Calu3 (cell line): ENCODE measurements around the gene CAV3. TPM values are rescaled to one million over a fixed set of nuclear protein-coding genes. Genes with fewer than 3 reads are reported as not detected.

ENCODE experiments used
- BruUV-seq: library from RNA; stranded (reverse); fragments of 400-500 nt; replicated peaks from 2 replicates; lab custom pipeline; 2021; lab: Mats Ljungman, UMichigan
- CTCF ChIA-PET: fragments of 300-600 bp; sonication (Branson Sonifier 250); formaldehyde crosslinking; loops from one replicate; lab custom pipeline; 2022; ENCODE audit warnings: antibody characterized with exemption; lab: Charles Lee
- DNase-seq: peaks from one replicate; pipeline ENCODE4 v3.0.0; 2022
- H3K27ac Mint-ChIP-seq: one replicate; pipeline ENCODE4 v1.8.0; 2022; ENCODE audit warnings: mixed read lengths; ENCODE audit not compliant: unreplicated experiment
- H3K27me3 Mint-ChIP-seq: one replicate; pipeline ENCODE4 v1.8.0; 2022; ENCODE audit warnings: mixed read lengths; ENCODE audit not compliant: unreplicated experiment
- H3K36me3 Mint-ChIP-seq: one replicate; pipeline ENCODE4 v1.8.0; 2022; ENCODE audit warnings: mild to moderate bottlenecking, moderate library complexity, mixed read lengths; ENCODE audit not compliant: insufficient read depth, unreplicated experiment
- H3K4me1 Mint-ChIP-seq: one replicate; pipeline ENCODE4 v1.8.0; 2022; ENCODE audit warnings: mild to moderate bottlenecking, low read depth, mixed read lengths; ENCODE audit not compliant: unreplicated experiment
- H3K4me3 Mint-ChIP-seq: one replicate; pipeline ENCODE4 v1.8.0; 2022; ENCODE audit warnings: mild to moderate bottlenecking, low read depth, moderate library complexity, mixed read lengths; ENCODE audit not compliant: unreplicated experiment
- H3K9me3 Mint-ChIP-seq: one replicate; pipeline ENCODE4 v1.8.0; 2022; ENCODE audit warnings: low read depth, mixed read lengths; ENCODE audit not compliant: unreplicated experiment
- intact Hi-C: fragments of 100-400 bp; cut with micrococcal nuclease; formaldehyde crosslinking; loops from one replicate; pipeline ENCODE4 v1.10.0; 2022; ENCODE audit not compliant: unreplicated experiment
- total RNA-seq: library from RNA; stranded (reverse); gene quantifications from 2 replicates; pipeline ENCODE4 v1.2.3, GENCODE V29; 2022
- TF ChIP-seq, protein P1 (sequence below): fragments of 200-600 bp; IDR thresholded peaks from one replicate; pipeline ENCODE4 v1.8.0; 2022; ENCODE audit warnings: antibody characterized with exemption; ENCODE audit not compliant: unreplicated experiment

The CAV3 gene
- total RNA-seq, 1 experiment from 2014 or later: not detected

DNA sequence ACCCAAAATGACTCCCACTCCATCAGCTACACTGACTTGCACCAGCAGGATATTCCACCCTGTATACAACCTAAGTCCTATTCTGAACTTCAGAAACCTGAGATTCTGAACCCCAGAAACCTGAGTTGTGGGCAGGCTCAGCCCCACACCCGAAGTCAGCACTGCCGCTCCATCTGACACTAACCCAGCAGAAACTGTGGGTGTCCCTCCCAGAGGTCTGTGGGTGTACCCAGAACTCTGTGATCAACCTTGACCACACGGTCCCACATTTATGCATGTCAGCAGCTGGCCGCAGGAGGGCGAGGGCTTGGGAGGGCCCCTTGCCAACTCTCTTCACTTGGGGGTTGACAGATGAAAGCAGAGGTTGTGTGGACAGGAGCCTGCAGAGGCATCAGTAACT, 26.5 kb downstream of the CAV3 start:
- no peaks in the 10 kb centered on the region for H3K27me3 Mint-ChIP-seq

GRCh38 chr3:8760506-8760905, 26.9 kb downstream of the CAV3 start:
- no peak for DNase-seq
- BruUV-seq: no TSS peak
- no peaks in the 10 kb centered on the region for H3K36me3 Mint-ChIP-seq
- H3K27me3 Mint-ChIP-seq: no peaks in the 10 kb centered on the region
- H3K4me3 Mint-ChIP-seq: no peak overlapping the region
- no peaks in the 10 kb centered on the region for H3K9me3 Mint-ChIP-seq
- intact Hi-C loops: no loop called here
- CTCF ChIA-PET: no interaction called here
- no peaks in the 10 kb centered on the region for H3K4me1 Mint-ChIP-seq
- TF ChIP-seq, protein P1, sequence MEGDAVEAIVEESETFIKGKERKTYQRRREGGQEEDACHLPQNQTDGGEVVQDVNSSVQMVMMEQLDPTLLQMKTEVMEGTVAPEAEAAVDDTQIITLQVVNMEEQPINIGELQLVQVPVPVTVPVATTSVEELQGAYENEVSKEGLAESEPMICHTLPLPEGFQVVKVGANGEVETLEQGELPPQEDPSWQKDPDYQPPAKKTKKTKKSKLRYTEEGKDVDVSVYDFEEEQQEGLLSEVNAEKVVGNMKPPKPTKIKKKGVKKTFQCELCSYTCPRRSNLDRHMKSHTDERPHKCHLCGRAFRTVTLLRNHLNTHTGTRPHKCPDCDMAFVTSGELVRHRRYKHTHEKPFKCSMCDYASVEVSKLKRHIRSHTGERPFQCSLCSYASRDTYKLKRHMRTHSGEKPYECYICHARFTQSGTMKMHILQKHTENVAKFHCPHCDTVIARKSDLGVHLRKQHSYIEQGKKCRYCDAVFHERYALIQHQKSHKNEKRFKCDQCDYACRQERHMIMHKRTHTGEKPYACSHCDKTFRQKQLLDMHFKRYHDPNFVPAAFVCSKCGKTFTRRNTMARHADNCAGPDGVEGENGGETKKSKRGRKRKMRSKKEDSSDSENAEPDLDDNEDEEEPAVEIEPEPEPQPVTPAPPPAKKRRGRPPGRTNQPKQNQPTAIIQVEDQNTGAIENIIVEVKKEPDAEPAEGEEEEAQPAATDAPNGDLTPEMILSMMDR: no peak
- H3K27ac Mint-ChIP-seq: no peak overlapping the region

More for the DNA sequence above, 26.5 kb downstream of the CAV3 start:
- no peaks in the 10 kb centered on the region for H3K9me3 Mint-ChIP-seq
- intact Hi-C loops: no loop called here
- CTCF ChIA-PET: interaction anchor here (1.5 kb wide), 1 partner anchor 9 kb away, joined by 6 read pairs; the partner anchor contains the start of gene OXTR
- BruUV-seq: no TSS peak
- H3K36me3 Mint-ChIP-seq: no peaks in the 10 kb centered on the region
- TF ChIP-seq, protein P1: no peak
- H3K27ac Mint-ChIP-seq: no peak overlapping the region
- H3K4me1 Mint-ChIP-seq: no peaks in the 10 kb centered on the region
- DNase-seq: no peak
- H3K4me3 Mint-ChIP-seq: no peak overlapping the region

DNA sequence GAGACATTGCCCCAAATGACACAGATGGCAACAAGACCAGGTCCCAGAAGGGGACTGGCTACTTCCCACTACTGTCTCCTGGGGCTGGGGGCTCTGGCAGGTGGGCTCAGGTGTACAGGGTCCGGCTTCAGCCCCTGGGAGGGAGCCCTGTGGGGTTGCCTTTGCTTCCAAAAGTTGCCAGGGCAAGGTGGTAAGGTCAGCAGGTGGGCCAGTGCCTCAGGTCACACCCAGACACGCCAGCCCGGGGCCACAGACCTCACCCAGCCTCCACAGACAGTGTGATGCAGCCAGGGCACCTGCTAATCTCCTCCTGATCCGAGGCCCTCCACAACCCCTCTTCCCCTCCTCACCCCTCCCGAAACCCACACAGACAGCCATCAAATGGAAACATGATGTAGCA, 28.3 kb downstream of the CAV3 start:
- H3K4me1 Mint-ChIP-seq: no peaks in the 10 kb centered on the region
- TF ChIP-seq, protein P1: no peak
- H3K9me3 Mint-ChIP-seq: no peaks in the 10 kb centered on the region
- H3K36me3 Mint-ChIP-seq: no peaks in the 10 kb centered on the region
- H3K27ac Mint-ChIP-seq: no peak overlapping the region
- H3K4me3 Mint-ChIP-seq: no peak overlapping the region
- no peaks in the 10 kb centered on the region for H3K27me3 Mint-ChIP-seq
- intact Hi-C loops: no loop called here
- DNase-seq: no peak
- BruUV-seq: no TSS peak
- CTCF ChIA-PET: no interaction called here

GRCh38 chr3:8762607-8763377, 29.2 kb downstream of the CAV3 start:
- Mint-ChIP-seq H3K4me3 (no peak overlapping the region), H3K9me3 (no peaks in the 10 kb centered on the region), H3K4me1 (no peaks in the 10 kb centered on the region), H3K36me3 (no peaks in the 10 kb centered on the region), H3K27me3 (no peaks in the 10 kb centered on the region), H3K27ac (no peak overlapping the region)
- intact Hi-C loops: no loop called here
- no TSS peak for BruUV-seq
- TF ChIP-seq, protein P1: no peak
- no peak for DNase-seq
- CTCF ChIA-PET: no interaction called here
